ENCODE measurements around the gene YAF2. TPM values are rescaled to one million over a fixed set of nuclear protein-coding genes. Genes with fewer than 3 reads are reported as not detected.

YAF2 gene, protein sequence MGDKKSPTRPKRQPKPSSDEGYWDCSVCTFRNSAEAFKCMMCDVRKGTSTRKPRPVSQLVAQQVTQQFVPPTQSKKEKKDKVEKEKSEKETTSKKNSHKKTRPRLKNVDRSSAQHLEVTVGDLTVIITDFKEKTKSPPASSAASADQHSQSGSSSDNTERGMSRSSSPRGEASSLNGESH
- total RNA-seq = 10.7 and 12.6 TPM in 2 replicates

GRCh38 chr12:42238240-42239140, at the start of gene YAF2:
YAF2 (minus strand) TSS chr12:42238248; CDS start chr12:42238180, 68 bp downstream.

GRCh38 chr12:42144408-42145196, 93.4 kb downstream of the YAF2 start, which contains the start of gene GXYLT1:
GXYLT1 (minus strand) TSS chr12:42144874; CDS start chr12:42144646, 228 bp downstream.

Other genes starting within 250 kb of the YAF2 start
- 7.4 and 13.1 TPM in 2 replicates for gene GXYLT1, start 93.4 kb downstream of the YAF2 start, total RNA-seq
- 12.8 and 21.5 TPM in 2 replicates for gene ZCRB1, start 87.8 kb upstream of the YAF2 start, total RNA-seq
- 39.2 and 51.5 TPM in 2 replicates for gene PPHLN1, start 87.9 kb upstream of the YAF2 start, total RNA-seq